Activated CD8-positive, alpha-beta memory T cell treated with anti-CD3 and anti-CD28 coated beads for 48 hours (primary cell): ENCODE results near the gene REV1.
"Not testable (repeated sequence)": the region's sequence is repeated elsewhere in the genome, so short reads cannot be mapped to it uniquely, and the experiment has no call there.

Experiments used
- DNase-seq, 3 experiments: peaks; one replicate each; pipeline ENCODE4 v3.0.0-alpha.2; 2020; ENCODE audit warnings: low read depth in 2 of 3, low spot score in 2 of 3

Gene REV1

GRCh38 chr2:99487906-99488305 lies 1.9 kb downstream of the REV1 start:
- no peak for DNase-seq

- DNase-seq, result no peak
Measured at GRCh38 chr2:99485824-99486223, 4.0 kb downstream of the REV1 start.

DNA sequence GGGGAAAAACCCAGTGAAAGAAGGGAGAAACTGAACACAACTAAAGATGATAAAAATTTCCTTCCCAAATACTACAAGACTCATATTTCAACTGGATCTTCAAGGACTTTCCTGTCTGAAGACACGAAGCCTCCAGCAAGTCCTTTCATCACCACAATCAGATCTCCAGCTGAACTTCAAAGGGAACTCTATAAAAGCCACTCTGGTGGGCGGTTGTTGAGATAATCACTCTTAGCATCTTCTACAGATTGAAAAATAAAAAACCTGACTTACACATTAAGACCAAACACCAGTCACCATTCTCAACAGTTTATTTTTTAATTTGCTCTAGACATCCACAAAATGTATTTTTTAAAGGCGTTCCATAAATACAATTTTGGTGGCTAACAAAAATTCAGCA lies 4.4 kb downstream of the REV1 start:
- no peak for DNase-seq

- no peak for DNase-seq
Measured at GRCh38 chr2:99484205-99484604, 5.6 kb downstream of the REV1 start.

- no peak for DNase-seq
Measured at GRCh38 chr2:99481941-99482340, 7.9 kb downstream of the REV1 start.

- DNase-seq, result no peak
Measured at GRCh38 chr2:99481527-99481926, 8.3 kb downstream of the REV1 start.

- DNase-seq, result no peak
Measured at GRCh38 chr2:99480390-99480789, 9.4 kb downstream of the REV1 start.

- no peak for DNase-seq
Measured at GRCh38 chr2:99478632-99479031, 11.2 kb downstream of the REV1 start.

GRCh38 chr2:99477054-99477453 lies 12.8 kb downstream of the REV1 start:
- DNase-seq, result no peak

- no peak for DNase-seq
Measured at GRCh38 chr2:99476629-99477028, 13.2 kb downstream of the REV1 start.

GRCh38 chr2:99475095-99475494 lies 14.7 kb downstream of the REV1 start:
- not testable (repeated sequence) for DNase-seq

GRCh38 chr2:99473518-99474083 lies 16.2 kb downstream of the REV1 start:
- no peak for DNase-seq

GRCh38 chr2:99472600-99472960 lies 17.2 kb downstream of the REV1 start:
- no peak for DNase-seq

DNA sequence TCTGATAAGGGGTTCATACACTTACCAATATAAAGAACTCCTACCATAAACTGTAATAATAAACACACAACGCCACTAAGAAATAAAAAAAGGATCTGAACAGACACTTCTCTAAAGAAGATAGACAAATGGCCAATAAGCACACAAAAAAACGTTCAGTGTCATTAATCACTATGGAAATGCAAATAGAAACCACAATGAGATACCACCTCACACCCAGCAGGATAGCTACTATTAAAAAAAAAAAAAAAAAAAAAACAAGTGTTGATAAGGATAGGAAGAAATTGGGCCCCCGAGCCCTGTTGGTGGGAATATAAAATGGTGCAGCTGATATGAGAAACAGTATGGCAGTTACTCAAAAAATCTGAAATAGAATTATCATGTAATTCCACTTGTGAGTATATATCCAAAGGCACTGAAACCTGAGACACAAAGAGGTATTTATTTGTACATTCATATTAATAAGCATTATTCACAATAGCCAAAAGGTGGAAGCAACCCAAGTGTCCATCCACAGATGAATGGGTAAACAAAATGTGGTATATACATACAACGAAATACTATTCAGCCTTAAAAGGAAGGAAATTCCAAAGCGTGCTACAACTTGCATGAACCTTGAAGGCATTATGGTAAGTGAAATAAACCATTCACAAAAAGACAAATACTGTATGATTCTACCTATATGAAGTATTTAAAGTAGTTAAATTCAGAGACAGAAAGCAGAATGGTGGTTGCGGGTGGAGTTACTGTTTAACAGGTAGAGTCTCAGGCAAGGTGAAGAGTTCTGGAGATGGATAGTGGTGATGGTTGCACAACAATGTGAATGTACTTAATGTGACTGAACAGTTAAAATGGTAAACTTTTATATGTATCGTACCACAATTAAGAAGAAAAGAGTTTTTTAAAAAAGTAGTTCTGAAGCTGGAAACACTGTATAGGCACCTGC lies 17.9 kb downstream of the REV1 start:
- DNase-seq, result no peak

DNA sequence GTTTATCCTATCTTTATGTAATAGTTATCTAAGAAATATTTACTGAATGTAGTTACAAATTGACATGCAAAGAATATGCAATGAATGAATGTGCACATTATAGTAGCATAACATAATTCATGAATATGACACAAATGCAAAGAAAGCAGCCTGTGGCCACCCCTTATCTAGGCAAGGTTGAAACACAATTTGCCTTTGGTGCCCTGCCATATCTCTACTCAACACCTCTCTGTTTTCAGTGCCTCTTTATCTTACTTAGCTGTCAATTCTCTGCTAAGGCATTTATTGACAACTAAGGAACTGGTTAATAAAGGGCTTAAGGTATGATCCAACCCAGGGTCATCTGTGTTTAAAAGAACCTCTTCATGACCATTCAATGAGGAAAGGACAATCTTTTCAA lies 18.9 kb downstream of the REV1 start:
- DNase-seq, result no peak

DNA sequence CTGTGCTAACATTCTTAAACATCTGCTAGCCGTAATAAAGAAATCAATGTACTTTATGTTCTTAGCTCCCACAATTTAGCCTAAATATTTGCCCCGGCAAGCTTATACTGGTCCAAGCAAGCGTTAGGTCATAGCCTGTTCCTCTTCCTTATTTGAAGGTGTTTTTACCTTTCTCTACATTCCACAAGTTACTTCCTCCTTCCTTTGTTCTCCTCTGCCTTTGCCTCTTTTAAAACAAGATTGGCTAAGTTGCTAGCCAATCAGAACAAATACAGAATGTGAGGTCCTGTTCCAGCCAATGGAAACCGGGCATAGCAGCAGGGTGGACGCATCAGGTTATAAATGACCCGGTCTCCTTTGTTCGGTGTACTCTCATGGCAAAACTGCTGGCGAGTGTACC lies 19.4 kb downstream of the REV1 start:
- not testable (repeated sequence) for DNase-seq

DNA sequence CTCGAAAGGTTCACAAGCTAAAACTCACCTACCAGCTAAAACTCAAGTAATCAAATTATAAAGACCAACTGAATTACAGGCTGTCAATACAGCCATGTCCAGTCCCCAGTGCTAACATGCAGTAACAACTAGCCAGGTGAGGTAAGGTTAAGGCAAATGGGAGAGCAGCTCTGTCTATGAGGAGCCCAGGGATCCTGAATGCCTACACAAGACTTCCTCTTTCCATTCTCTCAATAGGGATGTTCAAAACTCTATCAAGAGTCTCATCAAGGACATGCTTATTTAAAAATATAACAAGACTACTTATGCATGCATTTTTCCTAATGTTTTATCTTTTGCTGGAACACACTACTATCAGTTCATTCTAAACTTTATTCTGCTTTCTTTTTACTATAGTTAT lies 20.4 kb downstream of the REV1 start:
- no peak for DNase-seq

GRCh38 chr2:99468155-99468554 lies 21.7 kb downstream of the REV1 start:
- DNase-seq, result no peak

- no peak for DNase-seq
Measured at GRCh38 chr2:99467390-99467789, 22.4 kb downstream of the REV1 start.

DNA sequence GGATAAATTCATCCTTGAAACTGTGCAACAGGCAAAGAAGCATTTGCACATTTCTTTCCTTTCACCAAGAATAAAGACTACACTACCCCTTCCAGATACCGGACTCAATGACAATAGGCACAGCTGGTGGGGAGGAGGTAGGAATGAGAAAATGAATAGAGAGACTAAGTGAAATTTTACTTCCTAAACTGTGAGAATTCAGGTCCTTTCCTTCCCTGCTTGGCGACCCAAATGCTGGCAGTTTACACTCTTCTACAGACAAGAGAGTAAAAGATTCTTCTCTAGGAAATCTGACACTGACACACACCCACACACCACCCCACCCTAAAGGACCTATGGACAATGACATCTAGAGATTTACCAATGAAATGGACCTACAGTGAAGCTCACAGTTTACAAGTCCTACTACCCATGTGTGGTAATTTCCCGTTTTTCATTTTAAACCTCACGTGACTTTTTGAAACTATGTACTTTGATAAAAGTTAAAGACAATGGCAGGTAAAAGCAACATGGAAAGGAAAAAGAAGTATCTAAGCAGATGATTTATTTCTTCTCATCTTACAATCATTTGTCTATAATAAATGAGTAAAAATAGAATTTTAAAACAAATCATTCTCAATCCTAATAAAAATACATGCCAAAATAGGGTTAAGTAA lies 27.9 kb downstream of the REV1 start:
- DNase-seq, result no peak

DNA sequence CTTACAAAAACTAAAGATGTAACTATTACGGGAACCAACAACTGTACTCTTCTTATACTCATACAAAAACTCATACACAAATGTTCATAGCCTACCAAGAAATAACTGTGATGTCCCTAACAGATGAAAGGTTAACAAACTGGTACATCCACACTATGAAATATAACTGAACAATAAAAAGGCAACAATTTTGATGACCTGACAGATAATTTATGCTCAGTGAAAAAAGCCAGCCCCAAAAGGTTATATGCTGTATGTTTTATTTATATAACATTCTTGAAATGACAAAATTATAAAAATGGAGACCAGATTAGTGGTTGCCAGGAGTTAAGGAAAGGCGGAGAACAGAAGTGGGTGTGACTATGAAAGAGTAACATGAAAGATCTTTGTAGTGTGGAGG lies 31.3 kb downstream of the REV1 start:
- no peak for DNase-seq

DNA sequence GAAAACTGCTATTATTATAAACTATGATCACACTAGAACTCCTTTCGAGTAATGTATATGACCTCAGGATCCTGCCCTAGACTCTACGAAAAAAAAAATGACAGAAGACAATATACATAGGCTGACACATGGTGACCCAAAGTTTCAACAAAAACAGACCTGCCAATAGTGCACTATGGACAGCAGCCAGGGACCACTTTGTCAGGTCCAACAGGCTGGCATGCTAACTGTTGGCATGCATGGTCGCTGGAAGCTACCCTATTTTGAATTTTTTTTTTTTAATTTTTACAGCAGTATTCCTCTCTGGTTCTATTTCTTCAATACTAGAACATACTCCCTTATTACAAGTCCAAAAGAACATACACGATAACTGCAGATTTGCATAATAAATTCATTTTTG lies 38.1 kb downstream of the REV1 start:
- no peak for DNase-seq
